Sigmoid colon (tissue), 3 donors: ENCODE results near the gene SUGP2.

Source experiments
- CTCF ChIP-seq, 4 experiments: fragments of 450-650 bp in 3 of 4; fragments of 200-600 bp in 1 of 4; IDR thresholded peaks; one replicate each; pipeline ENCODE4 v1.5.1; 2016 to 2019; ENCODE audit warnings: antibody characterized with exemption in 4 of 4, mild to moderate bottlenecking in 3 of 4, moderate library complexity in 2 of 4
- POLR2A ChIP-seq, 2 donors: fragments of 450-650 bp; IDR thresholded peaks; one replicate each; pipeline ENCODE4 v1.6.1; 2016; ENCODE audit warnings: antibody characterized with exemption in 2 of 2, mild to moderate bottlenecking in 2 of 2, moderate library complexity in 2 of 2

DNA sequence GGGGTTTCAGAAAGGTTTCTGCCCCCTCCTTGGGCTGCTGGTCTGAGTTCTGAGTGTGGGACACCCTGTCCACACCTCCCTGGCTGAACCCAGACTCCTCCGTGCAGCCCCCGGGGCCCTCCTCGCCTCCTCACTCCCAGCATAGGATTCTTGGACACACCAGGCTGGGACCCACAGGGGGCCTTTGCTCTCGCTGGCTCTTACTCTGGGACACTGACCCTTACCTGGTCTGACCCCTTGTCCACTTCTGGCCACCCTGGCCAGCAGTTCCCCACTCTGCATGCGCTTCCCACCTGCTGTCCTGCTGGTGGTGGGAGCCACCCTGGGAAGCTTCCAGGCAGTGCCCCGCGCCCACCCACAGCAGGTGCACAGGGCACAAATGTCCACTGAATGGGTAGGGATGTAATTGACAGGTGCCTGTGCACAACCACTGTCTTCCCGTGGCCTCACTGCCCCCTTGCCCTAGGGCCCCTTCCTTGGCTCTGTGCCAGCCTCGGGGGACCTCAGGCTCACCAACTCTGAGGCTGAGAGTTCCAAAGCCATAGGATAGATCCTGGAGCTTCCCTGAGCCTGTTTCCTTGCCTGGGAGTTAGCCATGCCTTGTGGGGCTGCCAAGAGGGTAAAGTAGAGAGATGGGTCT lies 23.4 kb upstream of the SUGP2 start:
- TF ChIP-seq CTCF (IDR thresholded peaks at IDR 0.05) (no peak), POLR2A (IDR thresholded peaks at IDR 0.05) (no peak)
